Stimulated activated CD8-positive, alpha-beta memory T cell treated with anti-CD3 and anti-CD28 coated beads, Interleukin-4, amount 100 ng/mL, for 24 hours (primary cell): ENCODE data around the gene CLEC4F.

ENCODE experiments used
- DNase-seq: peaks from one replicate; pipeline ENCODE4 v3.0.0-alpha.2; 2020; ENCODE audit warnings: low read depth

CLEC4F gene

GRCh38 chr2:70785137-70785911 is 35.1 kb downstream of the CLEC4F start:
- DNase-seq: peak; percentile 28

DNA sequence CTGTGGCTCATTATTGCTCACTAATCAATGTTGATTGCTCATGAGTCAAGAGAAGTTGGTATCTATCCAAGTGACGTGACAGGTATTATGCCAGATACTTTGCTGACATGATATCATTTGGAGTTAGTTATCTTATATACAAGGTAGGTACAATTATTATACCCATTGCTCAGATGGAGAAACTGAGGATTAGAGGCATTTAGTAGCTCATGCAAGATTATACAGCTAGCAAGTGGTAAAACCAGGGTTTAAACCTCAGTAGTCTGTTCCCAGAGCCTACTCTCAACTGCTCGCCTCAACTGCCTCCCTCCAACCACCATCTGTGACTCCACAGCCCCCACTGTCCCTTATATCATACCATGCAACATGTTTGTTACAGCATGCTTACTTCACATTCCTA is 36.1 kb downstream of the CLEC4F start:
- no peak for DNase-seq

- no peak for DNase-seq
These were observed 40.4 kb downstream of the CLEC4F start for GRCh38 chr2:70779911-70780545.

DNA sequence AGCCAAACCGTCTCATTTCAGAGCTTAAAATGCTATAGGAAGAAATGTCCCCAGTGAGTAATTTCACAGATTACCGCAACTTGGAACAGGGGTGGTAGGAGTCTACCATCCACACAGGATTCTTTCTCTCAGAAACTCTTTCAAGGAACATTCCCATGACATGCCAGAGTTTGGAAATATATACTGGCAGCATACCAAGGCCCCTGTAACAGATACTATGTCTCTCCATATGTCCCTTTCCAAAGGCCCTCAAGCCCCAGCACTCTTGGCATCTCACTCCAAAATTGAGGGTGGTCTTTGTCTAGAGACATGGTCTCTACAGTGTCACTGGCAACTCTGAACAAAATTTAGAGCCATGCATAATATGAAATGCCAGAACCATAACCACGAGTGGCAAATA is 40.9 kb downstream of the CLEC4F start:
- no peak for DNase-seq

- no peak for DNase-seq
These were observed 41.7 kb downstream of the CLEC4F start for GRCh38 chr2:70778676-70779075.

- no peak for DNase-seq
These were observed 42.9 kb downstream of the CLEC4F start for GRCh38 chr2:70777450-70777849.

GRCh38 chr2:70776266-70776665 is 44.1 kb downstream of the CLEC4F start:
- DNase-seq: no peak

GRCh38 chr2:70775141-70775540 is 45.3 kb downstream of the CLEC4F start:
- no peak for DNase-seq

- no peak for DNase-seq
These were observed 47.8 kb downstream of the CLEC4F start for GRCh38 chr2:70772486-70773155.

DNA sequence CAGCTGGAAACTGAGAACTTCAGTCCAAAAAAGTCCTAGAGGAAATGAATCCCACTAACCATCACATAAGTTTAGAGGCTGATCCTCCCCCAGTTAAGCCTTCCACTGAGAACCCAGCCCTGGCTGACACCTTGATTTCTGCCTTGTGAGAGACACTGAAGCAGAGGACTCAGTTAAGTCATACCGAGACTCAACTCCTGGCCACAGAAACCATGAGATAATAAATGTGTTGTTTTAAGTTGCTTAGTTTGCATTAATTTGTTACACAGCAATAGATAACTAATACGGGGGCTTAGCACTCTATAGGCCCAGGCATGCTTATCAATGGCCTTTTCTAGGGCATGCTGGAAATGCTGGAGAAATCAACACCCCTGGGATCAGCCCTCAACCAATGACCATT is 49.0 kb downstream of the CLEC4F start:
- DNase-seq: no peak

DNA sequence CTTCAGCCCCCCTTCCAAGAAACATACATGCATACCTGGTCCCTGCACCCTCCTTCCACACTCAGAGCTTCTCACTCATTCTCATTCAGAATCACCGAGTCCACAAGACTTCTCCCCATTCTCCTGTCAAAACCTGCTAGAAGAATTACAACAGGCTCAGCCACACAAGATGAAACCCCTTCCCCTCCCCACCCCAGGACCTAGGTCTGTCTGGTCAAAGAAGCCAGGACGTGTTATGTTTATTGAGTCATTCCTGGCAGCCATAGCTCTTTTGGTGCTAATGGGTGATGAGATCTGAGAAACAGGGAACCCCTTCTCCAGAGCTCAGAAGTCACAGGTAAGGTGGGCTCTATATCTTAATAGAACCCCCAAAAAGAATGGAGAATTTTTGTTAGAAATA is 50.9 kb downstream of the CLEC4F start:
- DNase-seq: no peak

GRCh38 chr2:70768590-70769085 is 51.8 kb downstream of the CLEC4F start:
- no peak for DNase-seq

GRCh38 chr2:70767699-70768589 is 52.5 kb downstream of the CLEC4F start, which contains the start of gene ADD2:
Gene ADD2 (minus strand): TSS chr2:70768200. CDS start chr2:70706408, 61,792 bp downstream.
- DNase-seq: peak; percentile 24

DNA sequence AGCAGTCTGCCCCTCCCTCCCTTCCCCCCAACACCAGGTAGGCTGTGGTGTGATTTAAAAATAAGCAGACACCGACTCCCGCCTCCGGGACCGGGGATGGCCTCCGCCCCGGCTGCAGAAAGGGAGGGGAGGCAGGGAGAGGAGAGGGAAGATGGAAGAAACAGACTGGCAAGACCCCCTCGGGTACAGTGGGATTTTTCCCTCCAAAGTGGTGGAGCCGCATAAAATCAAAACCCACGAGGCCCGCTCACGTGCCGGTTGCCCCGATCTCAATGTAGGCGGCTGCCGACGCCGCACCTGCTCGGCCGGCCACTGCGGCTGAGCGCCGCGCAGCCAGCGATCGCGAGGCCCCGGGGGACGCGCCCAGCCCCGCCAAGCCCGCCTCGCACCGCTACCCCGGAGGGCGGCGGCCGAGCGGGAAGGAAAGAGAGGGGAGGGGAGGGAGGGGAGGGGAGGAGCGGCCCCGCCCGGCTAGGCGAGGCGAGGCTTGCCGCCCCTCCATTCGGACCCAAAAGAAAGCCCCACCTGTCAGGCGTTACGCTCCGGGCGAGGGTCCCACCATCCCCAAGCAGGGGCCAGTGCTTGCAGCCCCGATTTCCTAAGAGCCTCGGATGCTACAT is 53.2 kb downstream of the CLEC4F start:
- no peak for DNase-seq

- DNase-seq: no peak
These were observed 53.9 kb downstream of the CLEC4F start for GRCh38 chr2:70766357-70767078.

DNA sequence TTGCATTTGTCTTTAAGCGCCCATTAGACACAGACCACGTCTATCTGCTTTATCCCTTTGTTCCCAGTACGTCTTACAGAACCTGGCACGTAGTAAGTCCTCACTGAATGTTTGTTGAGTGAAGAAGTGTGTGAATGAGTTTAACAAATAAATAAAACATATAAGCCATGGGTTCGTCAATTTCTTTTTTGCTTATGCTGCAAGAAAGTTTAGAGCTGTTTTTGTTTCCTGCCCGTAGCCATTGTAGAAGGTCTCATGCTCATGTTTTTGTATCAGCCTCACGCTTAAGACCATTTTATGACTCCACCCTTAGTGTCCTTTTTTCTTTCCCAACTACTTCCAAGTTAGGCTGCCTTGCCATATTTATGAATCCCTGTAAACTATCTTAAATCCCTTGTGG is 54.9 kb downstream of the CLEC4F start:
- DNase-seq: no peak

GRCh38 chr2:70759446-70759845 is 61.0 kb downstream of the CLEC4F start:
- no peak for DNase-seq
